Ishikawa (cell line): ENCODE results near the gene HEXIM2.

Experiments
- CEBPB ChIP-seq: IDR thresholded peaks from 2 replicates; pipeline ENCODE4 v1.6.1; 2012
- CREB1 ChIP-seq: IDR thresholded peaks from 2 replicates; pipeline ENCODE4 v1.6.1; 2012; ENCODE audit warnings: low read depth
- EGR1 ChIP-seq: IDR thresholded peaks from 2 replicates; pipeline ENCODE4 v1.6.1; 2012
- EP300 ChIP-seq: IDR thresholded peaks from 2 replicates; pipeline ENCODE4 v1.6.1; 2012; ENCODE audit warnings: borderline replicate concordance
- FOXM1 ChIP-seq: IDR thresholded peaks from 2 replicates; pipeline ENCODE4 v1.6.1; 2012; ENCODE audit warnings: low read depth, borderline replicate concordance
- NFIC ChIP-seq: IDR thresholded peaks from 2 replicates; pipeline ENCODE4 v1.6.1; 2012
- RAD21 ChIP-seq: IDR thresholded peaks from 2 replicates; pipeline ENCODE4 v1.6.1; 2012; ENCODE audit warnings: low read depth
- TAF1 ChIP-seq: IDR thresholded peaks from 2 replicates; pipeline ENCODE4 v1.6.1; 2012; ENCODE audit warnings: low read depth, mild to moderate bottlenecking
- TCF12 ChIP-seq: IDR thresholded peaks from 2 replicates; pipeline ENCODE4 v1.6.1; 2012; ENCODE audit warnings: low read depth
- TEAD4 ChIP-seq: IDR thresholded peaks from 2 replicates; pipeline ENCODE4 v1.6.1; 2012
- YY1 ChIP-seq: IDR thresholded peaks from 2 replicates; pipeline ENCODE4 v1.6.1; 2012; ENCODE audit warnings: low read depth
- ZBTB7A ChIP-seq: IDR thresholded peaks from 2 replicates; pipeline ENCODE4 v1.6.1; 2012; ENCODE audit warnings: low read depth
- TF ChIP-seq, protein P1 (sequence below): IDR thresholded peaks from 2 replicates; pipeline ENCODE4 v1.6.1; 2012
- TF ChIP-seq, protein P2 (sequence below): IDR thresholded peaks from 2 replicates; pipeline ENCODE4 v1.6.1; 2012; ENCODE audit warnings: low read depth, mild to moderate bottlenecking
- TF ChIP-seq, protein P3 (sequence below): IDR thresholded peaks from 2 replicates; pipeline ENCODE4 v1.6.1; 2012

The HEXIM2 gene

DNA sequence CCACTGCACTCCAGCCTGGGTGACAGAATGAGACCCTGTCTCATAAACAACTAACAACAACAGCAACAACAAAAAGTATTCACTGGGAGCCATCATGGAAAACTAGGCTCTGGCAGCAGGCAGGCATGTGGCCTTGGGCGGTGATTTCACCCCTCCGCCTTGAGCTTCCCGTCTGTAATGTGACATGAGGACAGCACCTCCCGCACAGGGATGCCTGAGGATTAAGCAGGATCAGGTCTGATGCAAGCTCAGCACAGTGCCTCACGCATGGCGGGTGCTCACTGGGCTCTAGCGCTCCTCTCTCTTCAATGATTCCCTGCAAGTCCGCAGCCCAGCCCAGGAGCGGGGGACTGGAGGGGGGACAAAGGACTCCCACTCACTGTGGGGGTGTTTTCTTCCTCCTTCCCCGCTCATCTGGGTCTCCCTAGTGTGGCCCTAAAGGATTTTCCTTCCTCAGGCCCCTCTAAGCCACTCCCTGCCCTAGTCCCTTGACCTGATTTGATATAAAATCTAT lies 32.2 kb upstream of the HEXIM2 start:
- TF ChIP-seq, protein P1, sequence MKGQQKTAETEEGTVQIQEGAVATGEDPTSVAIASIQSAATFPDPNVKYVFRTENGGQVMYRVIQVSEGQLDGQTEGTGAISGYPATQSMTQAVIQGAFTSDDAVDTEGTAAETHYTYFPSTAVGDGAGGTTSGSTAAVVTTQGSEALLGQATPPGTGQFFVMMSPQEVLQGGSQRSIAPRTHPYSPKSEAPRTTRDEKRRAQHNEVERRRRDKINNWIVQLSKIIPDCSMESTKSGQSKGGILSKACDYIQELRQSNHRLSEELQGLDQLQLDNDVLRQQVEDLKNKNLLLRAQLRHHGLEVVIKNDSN: no peak

DNA sequence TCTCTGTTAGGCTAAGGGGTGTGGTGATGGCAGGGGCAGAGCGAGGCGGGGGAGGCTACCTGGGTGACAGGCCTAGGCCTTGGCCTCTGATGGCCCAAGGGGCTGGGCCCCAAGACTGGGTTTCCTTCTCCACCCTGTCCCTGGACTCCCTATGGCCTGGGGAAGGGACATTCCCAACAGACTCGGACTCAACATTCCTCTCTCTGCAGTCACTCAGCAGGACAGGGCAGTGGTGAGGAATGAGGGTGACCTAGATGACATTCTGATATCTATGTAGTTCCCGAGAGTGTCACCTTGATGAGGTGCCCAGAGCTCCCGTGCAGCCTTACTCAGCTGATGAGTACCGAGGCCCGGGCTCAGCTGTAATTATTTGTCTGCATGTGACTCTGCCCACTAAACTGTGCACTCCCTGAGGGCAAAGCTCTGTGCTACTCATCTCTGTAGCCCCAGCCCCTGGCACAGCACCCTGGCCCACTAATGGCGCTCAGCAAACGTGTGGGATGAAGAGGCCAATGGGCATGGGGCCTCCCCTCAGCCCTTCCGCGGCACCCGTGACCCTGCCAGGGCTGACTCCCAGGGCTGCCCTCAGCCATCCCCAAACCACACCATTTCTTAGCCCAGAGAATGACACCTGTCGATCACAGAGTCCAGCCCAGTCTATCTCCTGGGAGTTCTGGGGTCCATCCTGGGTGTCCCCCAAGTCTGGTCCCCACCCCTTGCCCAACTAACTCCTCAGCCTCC lies 31.6 kb upstream of the HEXIM2 start:
- TF ChIP-seq FOXM1 (no peak), RAD21 (no peak), YY1 (no peak)
- TF ChIP-seq, protein P1: no peak
- TF ChIP-seq, protein P2, sequence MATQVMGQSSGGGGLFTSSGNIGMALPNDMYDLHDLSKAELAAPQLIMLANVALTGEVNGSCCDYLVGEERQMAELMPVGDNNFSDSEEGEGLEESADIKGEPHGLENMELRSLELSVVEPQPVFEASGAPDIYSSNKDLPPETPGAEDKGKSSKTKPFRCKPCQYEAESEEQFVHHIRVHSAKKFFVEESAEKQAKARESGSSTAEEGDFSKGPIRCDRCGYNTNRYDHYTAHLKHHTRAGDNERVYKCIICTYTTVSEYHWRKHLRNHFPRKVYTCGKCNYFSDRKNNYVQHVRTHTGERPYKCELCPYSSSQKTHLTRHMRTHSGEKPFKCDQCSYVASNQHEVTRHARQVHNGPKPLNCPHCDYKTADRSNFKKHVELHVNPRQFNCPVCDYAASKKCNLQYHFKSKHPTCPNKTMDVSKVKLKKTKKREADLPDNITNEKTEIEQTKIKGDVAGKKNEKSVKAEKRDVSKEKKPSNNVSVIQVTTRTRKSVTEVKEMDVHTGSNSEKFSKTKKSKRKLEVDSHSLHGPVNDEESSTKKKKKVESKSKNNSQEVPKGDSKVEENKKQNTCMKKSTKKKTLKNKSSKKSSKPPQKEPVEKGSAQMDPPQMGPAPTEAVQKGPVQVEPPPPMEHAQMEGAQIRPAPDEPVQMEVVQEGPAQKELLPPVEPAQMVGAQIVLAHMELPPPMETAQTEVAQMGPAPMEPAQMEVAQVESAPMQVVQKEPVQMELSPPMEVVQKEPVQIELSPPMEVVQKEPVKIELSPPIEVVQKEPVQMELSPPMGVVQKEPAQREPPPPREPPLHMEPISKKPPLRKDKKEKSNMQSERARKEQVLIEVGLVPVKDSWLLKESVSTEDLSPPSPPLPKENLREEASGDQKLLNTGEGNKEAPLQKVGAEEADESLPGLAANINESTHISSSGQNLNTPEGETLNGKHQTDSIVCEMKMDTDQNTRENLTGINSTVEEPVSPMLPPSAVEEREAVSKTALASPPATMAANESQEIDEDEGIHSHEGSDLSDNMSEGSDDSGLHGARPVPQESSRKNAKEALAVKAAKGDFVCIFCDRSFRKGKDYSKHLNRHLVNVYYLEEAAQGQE: no peak

DNA sequence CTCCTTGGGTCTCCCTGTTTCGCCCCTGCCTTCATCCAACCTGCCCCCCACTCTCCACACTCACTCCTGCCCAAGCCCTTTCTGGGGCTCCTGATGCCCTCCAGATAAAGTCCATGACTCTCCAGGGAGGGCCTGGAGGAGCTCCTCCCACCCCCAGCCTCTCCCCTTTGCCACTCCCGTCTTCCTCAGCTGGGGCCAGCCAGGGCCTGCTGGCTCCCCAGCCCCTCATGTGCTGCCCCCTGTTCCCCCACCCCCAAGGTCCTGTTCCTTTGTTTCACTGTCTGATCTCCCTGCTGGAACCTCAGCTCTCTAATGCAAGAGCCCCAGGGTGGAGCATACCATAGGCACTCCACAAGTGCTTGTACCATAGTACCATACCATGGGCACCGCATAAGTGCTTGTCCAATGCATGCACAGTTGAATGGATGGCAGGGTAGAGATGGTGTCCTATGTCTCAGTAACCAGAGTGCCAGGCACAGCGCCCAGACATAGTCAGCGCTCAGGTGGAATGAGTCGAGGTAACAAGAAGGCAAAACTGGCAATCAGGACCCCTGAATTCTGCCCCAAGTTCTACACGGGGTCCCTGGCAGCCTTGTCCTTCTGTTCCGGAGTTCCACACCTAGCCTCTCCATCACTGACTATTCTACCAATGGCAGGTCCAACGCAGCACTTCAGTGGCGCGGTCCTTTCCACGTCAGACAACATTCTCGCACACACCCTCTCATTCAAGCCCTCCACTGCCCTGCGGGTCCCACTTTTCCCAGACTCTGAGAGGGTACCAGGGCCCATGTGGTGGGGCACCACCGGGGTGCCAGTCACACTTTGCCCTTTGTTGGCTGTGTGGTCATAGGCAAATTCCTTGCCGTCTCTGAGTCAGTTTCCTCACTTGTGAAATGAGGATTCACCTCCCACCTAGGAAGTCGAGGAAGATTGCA lies 30.7 kb upstream of the HEXIM2 start:
- no peak for TF ChIP-seq TEAD4
- TF ChIP-seq FOXM1: no peak

DNA sequence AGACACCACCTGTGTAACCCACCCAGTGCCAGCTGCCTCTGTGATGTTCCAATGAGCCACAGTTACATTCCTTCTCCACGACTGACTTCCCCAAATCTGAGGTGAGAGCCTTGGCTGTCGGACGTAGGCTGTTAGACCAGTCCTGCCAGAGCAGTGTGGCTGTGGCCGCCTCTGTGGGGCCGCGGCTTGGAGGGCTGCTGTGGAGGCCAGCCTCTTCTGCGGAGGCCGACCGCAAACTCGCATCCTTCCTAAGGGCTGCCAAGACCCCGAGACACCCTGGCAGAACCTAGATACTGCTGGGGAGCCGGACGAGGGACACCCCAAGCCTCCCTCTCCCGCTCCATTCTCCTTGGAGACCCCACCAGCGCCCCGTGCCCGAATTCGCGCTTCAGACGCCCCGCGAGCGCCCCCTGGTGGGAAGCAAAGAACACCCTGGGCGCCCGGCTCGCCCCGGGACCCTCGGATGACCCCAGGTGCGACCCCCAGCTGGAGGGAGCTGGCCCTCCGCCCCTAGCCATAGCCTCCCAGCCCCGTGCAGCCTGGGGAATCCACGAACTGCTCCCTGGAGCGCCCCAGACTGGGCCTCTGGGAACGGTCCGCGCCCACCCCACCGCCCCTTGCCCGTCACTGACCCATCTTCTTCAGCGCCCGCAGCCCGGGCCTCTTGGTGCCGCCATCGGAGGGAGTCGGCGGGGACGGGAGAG lies 29.9 kb upstream of the HEXIM2 start:
- TF ChIP-seq CREB1 (no peak), RAD21 (peak; percentile 44; the same call in 1 of the 2 replicates), ZBTB7A (peak; percentile 100)

DNA sequence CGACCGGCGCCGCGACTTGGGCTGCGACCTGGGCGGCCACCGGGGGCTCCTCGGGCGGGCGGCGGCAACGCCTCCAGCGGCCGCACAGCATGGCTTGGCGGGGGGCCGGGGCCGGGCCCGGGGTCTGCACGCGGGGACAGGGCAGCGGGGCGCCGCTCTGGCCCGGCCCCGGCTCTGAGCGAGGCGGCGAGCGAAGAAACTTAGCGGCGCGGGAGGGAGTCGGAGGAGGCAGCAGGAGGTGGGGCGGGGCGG lies 29.4 kb upstream of the HEXIM2 start, which contains the start of gene PLCD3:
PLCD3 (minus strand) TSS at position 196 of the 252 bp plus-strand sequence; CDS start at position 91, 105 bp downstream.
- TF ChIP-seq, protein P1: no peak
- no peak for TF ChIP-seq CREB1
- no peak for TF ChIP-seq FOXM1
- no peak for TF ChIP-seq YY1
- TF ChIP-seq EGR1: no peak
- TF ChIP-seq NFIC: no peak
- TF ChIP-seq RAD21: no peak
- no peak for TF ChIP-seq ZBTB7A
- TF ChIP-seq, protein P2: no peak
- TF ChIP-seq TAF1: no peak
- no peak for TF ChIP-seq TCF12
- no peak for TF ChIP-seq CEBPB
- no peak for TF ChIP-seq EP300

DNA sequence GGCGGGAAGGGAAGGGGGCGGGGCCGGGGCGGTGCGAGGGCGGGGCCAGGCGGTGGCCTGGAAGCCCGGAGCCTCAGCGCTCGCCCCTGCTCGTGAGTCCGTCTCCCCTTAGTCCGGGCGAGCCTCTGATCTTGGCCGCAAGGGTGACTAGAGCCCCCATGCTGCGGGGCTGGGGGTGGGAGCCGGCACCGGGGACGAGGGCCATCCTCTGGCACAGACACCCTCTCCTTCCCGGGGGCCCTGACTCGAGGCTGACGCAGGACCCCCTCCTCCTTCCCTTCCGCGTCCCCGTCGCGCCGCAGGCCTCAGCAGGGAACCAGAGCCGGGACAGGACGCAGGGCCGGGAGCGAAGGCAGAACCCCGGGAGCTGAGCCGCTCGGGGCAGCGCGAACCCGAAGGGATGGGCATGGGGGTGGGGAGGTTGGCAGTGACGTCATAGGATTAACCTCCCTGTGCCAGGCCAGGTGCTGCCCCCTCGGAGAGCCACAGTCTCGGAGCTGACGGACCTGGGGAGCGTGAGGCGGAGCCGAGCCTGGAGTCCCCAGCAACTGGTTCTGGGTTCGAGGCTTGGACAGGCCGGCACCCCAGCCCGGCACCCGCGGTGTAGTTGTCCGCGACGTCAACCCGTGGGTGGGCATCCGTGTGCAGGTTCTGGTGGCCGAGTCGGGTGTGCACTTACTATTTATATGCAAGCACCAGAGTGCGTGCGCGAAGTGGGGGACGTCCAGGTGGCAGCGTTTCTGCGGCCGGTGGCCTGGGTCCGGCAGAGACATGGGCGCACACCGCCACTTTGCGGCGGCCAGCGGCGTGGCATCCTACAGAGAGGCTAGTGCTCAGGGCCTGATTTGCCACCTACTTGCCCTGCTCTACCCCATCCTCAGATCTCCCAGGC lies 28.9 kb upstream of the HEXIM2 start:
- TF ChIP-seq, protein P2: no peak
- TF ChIP-seq EP300: no peak
- 0 out of 2 replicates have a peak, but pooled peaks have one; percentile 34 for TF ChIP-seq TAF1
- TF ChIP-seq EGR1: no peak
- peak; percentile 41; the same call in 1 of the 2 replicates for TF ChIP-seq NFIC
- TF ChIP-seq CEBPB: no peak
- TF ChIP-seq TEAD4: no peak
- TF ChIP-seq ZBTB7A: peak; percentile 58; the same call in 1 of the 2 replicates
- peak; percentile 73 for TF ChIP-seq CREB1
- TF ChIP-seq, protein P3, sequence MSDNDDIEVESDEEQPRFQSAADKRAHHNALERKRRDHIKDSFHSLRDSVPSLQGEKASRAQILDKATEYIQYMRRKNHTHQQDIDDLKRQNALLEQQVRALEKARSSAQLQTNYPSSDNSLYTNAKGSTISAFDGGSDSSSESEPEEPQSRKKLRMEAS: peak; percentile 23; the same call in 1 of the 2 replicates
- TF ChIP-seq FOXM1: no peak
- TF ChIP-seq, protein P1: no peak
- peak; percentile 87 for TF ChIP-seq RAD21
- TF ChIP-seq YY1: no peak
- peak; percentile 45; the same call in 1 of the 2 replicates for TF ChIP-seq TCF12
